Esophagus squamous epithelium (tissue), 5 donors: Measurements from ENCODE around the gene DPH6. TPM values are rescaled to one million over a fixed set of nuclear protein-coding genes. Genes with fewer than 3 reads are reported as not detected.

Experiments used
- DNase-seq: peaks from one replicate; lab custom pipeline; 2025; lab: John Stamatoyannopoulos, UW
- H3K27ac ChIP-seq, 4 donors: fragments of 200-600 bp; sonication (generic); one replicate each; pipeline ENCODE4 v1.5.1; 2016 to 2019; ENCODE audit warnings: mild to moderate bottlenecking in 1 of 4
- H3K27me3 ChIP-seq, 4 donors: fragments of 200-600 bp; sonication (generic); 1 replicate in 3 of 4; 2 replicates in 1 of 4; pipeline versions ENCODE4 v1.5.1 to v1.6.0; 2017 to 2021; ENCODE audit warnings: antibody characterized with exemption in 1 of 4
- H3K36me3 ChIP-seq, 3 donors: fragments of 200-600 bp; sonication (generic); one replicate each; pipeline ENCODE4 v1.5.1; 2016 to 2019
- H3K4me1 ChIP-seq, 3 donors: fragments of 200-600 bp; sonication (generic); one replicate each; pipeline ENCODE4 v1.5.1; 2017 to 2019
- H3K4me3 ChIP-seq, 4 donors: fragments of 200-600 bp; sonication (generic); 1 replicate in 3 of 4; 2 replicates in 1 of 4; pipeline ENCODE4 v1.5.1; 2016 to 2019; ENCODE audit warnings: mild to moderate bottlenecking in 2 of 4, moderate library complexity in 1 of 4
- H3K9me3 ChIP-seq, 3 donors: fragments of 200-600 bp; sonication (generic); one replicate each; pipeline ENCODE4 v1.5.1; 2016 to 2019
- POLR2A ChIP-seq, 4 donors: fragments of 450-650 bp; IDR thresholded peaks; one replicate each; pipeline ENCODE4 v1.6.1; 2017; ENCODE audit warnings: antibody characterized with exemption in 4 of 4, mild to moderate bottlenecking in 4 of 4, moderate library complexity in 3 of 4
- WGBS, 2 donors: methylation state at CpG; one replicate each; pipeline ENCODE4 v1.1.5; 2018; 5-methylcytosine and 5-hydroxymethylcytosine counted together
- intact Hi-C: fragments of 100-400 bp; cut with DNase I; formaldehyde crosslinking; loops from one replicate; pipeline ENCODE4 v1.15.0; 2022
- total RNA-seq, 4 donors: library from RNA; depleted of rRNA; stranded (reverse); fragments of >200 nt; gene quantifications; one replicate each; pipeline ENCODE4 v1.1.0, GENCODE V29; 2016
- TF ChIP-seq, protein P1 (sequence below), 6 experiments: fragments of 450-650 bp in 4 of 6; fragments of 200-600 bp in 2 of 6; sonication (generic) in 2 of 6; IDR thresholded peaks; one replicate each; pipeline ENCODE4 v1.5.1; 2016 to 2019; ENCODE audit warnings: antibody characterized with exemption in 6 of 6, mild to moderate bottlenecking in 4 of 6, moderate library complexity in 4 of 6
- donor health status: DM: yes; HTN: yes; CAD: no.

DPH6 gene
- total RNA-seq, 4 donors from 2014 or later, result 8.8 to 21.4 (median 11.2) TPM

DNA sequence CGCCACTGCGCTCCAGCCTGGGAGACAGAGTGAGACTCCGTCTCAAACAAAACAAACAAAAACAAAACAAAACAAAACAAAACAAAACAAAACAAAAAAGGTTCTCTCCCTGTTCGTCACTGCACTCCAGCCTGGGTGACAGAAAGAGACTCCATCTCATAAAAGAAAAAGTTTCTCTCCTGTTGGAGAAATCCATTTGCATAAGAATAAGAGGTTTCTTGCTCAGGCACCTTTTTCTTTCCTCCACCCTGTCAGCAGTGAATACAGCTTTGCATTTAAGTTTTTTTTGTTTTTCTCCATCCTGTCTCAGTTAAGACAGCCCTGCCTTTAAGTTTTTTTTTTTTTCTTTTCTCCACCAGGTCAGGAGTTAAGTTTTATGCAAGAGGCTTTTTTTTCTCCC lies 109.5 kb downstream of the DPH6 start:
- Histone ChIP-seq H3K4me3 (no peak overlapping the region), H3K36me3 (peaks cover 0 to 15% (median 0%) of the 10 kb centered on the region in 3 donors), H3K4me1 (no peaks in the 10 kb centered on the region), H3K27me3 (no peaks in the 10 kb centered on the region), H3K9me3 (no peaks in the 10 kb centered on the region), H3K27ac (no peak overlapping the region)
- intact Hi-C loops, result no loop called here
- DNase-seq, result no peak
- no peak for TF ChIP-seq POLR2A (IDR thresholded peaks at IDR 0.05)
- TF ChIP-seq, protein P1, sequence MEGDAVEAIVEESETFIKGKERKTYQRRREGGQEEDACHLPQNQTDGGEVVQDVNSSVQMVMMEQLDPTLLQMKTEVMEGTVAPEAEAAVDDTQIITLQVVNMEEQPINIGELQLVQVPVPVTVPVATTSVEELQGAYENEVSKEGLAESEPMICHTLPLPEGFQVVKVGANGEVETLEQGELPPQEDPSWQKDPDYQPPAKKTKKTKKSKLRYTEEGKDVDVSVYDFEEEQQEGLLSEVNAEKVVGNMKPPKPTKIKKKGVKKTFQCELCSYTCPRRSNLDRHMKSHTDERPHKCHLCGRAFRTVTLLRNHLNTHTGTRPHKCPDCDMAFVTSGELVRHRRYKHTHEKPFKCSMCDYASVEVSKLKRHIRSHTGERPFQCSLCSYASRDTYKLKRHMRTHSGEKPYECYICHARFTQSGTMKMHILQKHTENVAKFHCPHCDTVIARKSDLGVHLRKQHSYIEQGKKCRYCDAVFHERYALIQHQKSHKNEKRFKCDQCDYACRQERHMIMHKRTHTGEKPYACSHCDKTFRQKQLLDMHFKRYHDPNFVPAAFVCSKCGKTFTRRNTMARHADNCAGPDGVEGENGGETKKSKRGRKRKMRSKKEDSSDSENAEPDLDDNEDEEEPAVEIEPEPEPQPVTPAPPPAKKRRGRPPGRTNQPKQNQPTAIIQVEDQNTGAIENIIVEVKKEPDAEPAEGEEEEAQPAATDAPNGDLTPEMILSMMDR (IDR thresholded peaks at IDR 0.05), result no peak
- WGBS, 2 donors, result 92 to 99% methylated on average over 1 to 4 of the region's 4 CpGs

DNA sequence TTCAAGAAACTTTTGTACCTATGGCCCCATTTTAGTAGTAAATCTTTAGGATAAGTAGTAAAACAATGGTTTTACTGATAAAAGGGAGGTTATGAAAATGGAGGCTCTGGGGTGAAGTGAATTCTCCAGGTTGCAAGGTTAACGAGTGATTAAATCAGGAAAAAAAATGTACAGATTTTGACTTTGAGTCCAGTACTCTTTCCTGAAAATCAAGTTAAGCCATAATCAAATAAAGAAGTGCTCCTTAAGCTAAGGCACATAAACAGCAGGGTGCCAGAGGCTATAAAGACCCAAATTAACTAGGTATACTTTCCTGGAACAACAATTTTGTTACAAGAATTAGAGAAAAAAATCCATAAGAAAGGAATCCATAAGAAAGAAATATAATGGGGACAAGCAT lies 114.7 kb downstream of the DPH6 start:
- TF ChIP-seq, protein P1 (IDR thresholded peaks at IDR 0.05), result no peak
- TF ChIP-seq POLR2A (IDR thresholded peaks at IDR 0.05), result no peak
- 93 to 100% methylated on average over 1 of the region's 1 CpG for WGBS, 2 donors
- Histone ChIP-seq H3K27ac (no peak overlapping the region), H3K4me3 (no peak overlapping the region), H3K9me3 (no peaks in the 10 kb centered on the region), H3K36me3 (peaks cover 0 to 7% (median 0%) of the 10 kb centered on the region in 3 donors), H3K27me3 (no peaks in the 10 kb centered on the region), H3K4me1 (no peaks in the 10 kb centered on the region)
- DNase-seq, result no peak
- intact Hi-C loops, result no loop called here

DNA sequence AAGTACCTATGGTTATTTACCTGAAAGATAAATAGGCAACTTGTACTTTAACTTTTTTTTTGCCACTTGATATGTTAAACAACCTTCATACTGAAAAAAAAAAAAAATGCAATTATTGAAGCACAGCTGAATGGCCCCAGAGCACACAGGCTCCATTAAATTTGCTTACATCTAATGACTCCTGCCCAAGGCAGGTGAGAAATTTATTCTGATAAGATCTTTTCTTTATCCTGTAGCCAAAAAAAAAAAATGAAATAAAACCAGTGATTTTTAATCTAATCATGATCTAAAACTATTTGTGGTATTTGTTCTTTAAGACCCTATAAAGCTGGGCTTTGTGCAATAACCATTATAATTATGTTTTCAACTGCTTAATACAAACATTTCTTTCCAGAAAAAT lies 115.7 kb downstream of the DPH6 start:
- no peak for DNase-seq
- no peaks in the 10 kb centered on the region for H3K9me3 ChIP-seq
- no peak overlapping the region for H3K4me3 ChIP-seq
- no peaks in the 10 kb centered on the region for H3K4me1 ChIP-seq
- intact Hi-C loops, result no loop called here
- no peaks in the 10 kb centered on the region for H3K27me3 ChIP-seq
- H3K27ac ChIP-seq, result no peak overlapping the region
- TF ChIP-seq POLR2A (IDR thresholded peaks at IDR 0.05), result no peak
- TF ChIP-seq, protein P1 (IDR thresholded peaks at IDR 0.05), result no peak
- H3K36me3 ChIP-seq, result peaks cover 0 to 1% (median 0%) of the 10 kb centered on the region in 3 donors

DNA sequence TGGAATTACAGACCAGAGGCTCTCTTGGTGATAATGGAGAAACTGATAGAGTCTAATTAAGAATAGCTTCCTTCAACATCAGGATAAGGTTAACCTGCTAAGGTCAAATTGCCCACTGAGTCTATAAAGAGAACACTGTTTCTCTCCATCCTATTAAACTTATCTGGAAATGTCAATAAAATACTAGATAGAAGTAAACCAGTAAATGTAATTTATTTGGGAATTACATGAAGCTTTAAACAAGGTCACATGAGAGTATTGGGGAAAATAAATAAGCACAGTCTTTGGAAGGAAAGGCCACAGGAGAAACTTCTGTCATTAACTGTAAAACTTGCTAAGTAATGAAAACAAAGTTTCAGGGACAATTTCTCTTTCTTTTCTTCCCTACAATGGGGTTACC lies 118.5 kb downstream of the DPH6 start:
- DNase-seq, result no peak
- Histone ChIP-seq H3K4me3 (no peak overlapping the region), H3K36me3 (no peaks in the 10 kb centered on the region), H3K4me1 (no peaks in the 10 kb centered on the region), H3K27ac (no peak overlapping the region), H3K27me3 (no peaks in the 10 kb centered on the region), H3K9me3 (no peaks in the 10 kb centered on the region)
- intact Hi-C loops, result no loop called here
- no peak for TF ChIP-seq POLR2A (IDR thresholded peaks at IDR 0.05)
- TF ChIP-seq, protein P1 (IDR thresholded peaks at IDR 0.05), result no peak

DNA sequence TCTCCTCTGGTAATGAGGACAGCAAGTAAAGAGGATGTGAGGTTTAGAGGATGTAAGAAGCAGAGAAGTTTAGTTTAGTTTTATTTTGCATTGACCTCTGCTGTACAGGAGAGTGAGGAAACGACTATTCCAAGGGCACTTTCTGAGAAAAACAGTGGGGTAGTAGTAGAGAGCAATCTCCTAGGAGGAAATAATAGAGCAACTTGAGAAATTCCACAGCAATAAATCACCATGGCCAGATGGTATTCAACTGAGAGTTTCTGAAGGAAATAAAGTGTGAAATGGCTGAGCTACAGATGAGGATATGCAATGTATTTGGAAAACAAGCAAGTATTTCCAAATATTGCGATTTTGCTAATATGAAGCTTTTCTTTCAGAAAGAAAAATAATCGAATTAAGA lies 118.9 kb downstream of the DPH6 start:
- H3K27ac ChIP-seq, result no peak overlapping the region
- intact Hi-C loops, result no loop called here
- no peaks in the 10 kb centered on the region for H3K4me1 ChIP-seq
- H3K9me3 ChIP-seq, result no peaks in the 10 kb centered on the region
- DNase-seq, result no peak
- no peak overlapping the region for H3K4me3 ChIP-seq
- TF ChIP-seq POLR2A (IDR thresholded peaks at IDR 0.05), result no peak
- TF ChIP-seq, protein P1 (IDR thresholded peaks at IDR 0.05), result no peak
- no peaks in the 10 kb centered on the region for H3K36me3 ChIP-seq
- WGBS, 2 donors, result 48 to 71% methylated on average over 3 of the region's 3 CpGs
- H3K27me3 ChIP-seq, result no peaks in the 10 kb centered on the region
